ENCODE measurements around the gene PRDM9.
"Not testable (repeated sequence)": the region's sequence is repeated elsewhere in the genome, so short reads cannot be mapped to it uniquely, and the experiment has no call there.

The PRDM9 gene

DNA sequence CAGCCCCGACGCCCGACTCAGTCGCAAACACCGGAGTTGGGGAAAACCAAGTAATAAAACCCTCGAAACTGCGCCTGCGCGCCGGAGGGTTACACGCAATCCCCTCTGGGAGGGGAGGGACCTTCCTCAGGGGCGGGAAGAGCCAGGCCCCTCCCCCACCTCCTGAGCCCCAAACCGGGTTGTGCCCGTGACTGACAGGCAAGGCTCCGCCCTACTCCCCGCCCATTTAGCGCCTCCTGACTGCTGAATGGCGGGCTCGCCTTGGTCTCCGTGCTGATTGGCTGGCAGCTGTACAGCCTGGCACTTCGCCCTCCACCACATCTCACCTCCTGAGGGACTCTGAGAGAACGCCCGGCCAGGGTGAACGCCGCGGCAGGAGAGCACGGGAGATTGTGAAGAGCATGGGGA is at the start of gene PRDM9:
PRDM9 (plus strand) TSS at position 332 of the 408 bp plus-strand sequence. CDS start 1,425 bp downstream, outside the sequence.
- intact Hi-C loops (cut with DNase I): no loop called here

DNA sequence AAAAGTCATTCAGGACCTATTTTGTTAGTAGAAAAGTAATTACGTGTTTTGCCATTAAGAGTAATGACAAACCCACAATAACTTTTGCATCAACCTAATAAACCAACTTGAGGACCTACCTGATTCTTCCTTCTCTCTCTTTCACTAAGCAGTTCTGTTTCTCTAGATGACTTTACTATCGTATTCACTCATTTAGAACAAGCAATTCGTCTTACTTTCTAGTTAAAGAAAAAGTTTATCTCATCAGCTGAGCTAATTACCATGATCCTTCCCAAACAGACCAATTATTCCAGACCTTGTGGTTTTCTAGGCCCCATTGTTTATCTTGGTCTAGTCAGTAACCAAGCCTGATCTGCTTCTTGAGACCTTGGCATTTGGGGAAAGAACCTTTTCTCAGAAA is 49.6 kb upstream of the PRDM9 start:
- intact Hi-C loops (cut with DNase I): no loop called here
- DNase-seq: no peak

More for the DNA sequence above, at the start of gene PRDM9:
- DNase-seq: peak in 32 of 42 donors; percentile 3 to 63 (median 26)

DNA sequence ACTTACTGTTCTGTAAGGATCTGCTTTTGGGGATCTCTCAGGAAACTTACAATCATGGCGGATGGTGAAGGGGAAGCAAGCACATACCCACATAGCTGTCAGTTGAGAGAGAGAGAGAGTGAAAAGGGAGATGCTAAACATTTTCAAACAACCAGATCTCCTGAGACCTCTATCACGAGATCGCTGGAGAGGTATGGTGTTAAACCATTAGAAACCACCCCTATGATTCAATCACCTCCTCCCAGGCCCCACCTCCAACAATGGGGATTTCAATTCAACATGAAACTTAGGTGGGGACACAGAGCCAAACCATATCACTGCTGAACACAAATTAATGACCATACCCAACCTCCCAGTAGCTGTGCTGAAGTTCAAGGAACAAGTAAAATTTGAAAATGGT is 48.2 kb upstream of the PRDM9 start:
- intact Hi-C loops (cut with DNase I): no loop called here
- DNase-seq: no peak

DNA sequence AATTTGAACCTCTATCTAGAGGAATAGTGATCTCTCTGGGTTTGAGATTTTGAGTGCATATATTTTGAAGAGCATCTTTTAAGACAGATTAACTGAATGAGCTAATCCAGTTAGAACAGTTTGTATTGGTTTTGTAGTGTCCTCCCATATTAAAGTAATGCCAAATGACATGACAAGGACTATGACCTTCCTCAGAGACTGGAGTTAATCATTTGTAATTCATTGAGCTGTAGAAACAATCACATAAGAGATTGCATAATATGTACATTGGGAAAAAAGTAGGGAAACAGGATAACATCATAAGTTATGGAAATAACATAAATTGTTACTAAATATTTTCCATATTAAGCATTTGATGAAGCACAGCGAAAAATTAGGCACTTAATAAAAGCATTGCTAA is 45.8 kb upstream of the PRDM9 start:
- no peak for DNase-seq
- intact Hi-C loops (cut with DNase I): no loop called here

DNA sequence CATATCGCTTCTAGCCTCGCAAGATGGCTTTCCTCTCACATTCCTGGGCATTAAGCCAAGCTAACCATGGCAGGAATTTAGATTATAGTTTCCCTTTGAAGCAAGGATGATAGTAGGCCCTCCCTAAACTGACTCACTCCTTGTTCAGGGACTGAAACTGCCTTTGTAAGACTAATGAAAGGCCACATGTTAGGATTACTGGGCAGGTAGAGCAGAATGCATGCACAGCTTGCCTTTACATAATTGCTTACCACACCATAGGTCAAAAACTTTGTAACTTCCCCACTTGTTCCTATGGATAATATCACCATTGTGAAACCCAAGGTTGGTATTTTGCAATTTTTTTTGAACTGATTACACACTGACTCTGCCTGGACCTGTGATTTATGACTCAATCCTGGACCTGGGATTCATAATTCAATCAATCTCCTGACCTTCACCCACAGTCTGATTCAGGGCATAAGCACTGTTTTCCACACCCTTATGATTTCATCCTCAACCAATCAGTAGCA is 41.0 kb upstream of the PRDM9 start:
- intact Hi-C loops (cut with DNase I): no loop called here
- no peak for DNase-seq

DNA sequence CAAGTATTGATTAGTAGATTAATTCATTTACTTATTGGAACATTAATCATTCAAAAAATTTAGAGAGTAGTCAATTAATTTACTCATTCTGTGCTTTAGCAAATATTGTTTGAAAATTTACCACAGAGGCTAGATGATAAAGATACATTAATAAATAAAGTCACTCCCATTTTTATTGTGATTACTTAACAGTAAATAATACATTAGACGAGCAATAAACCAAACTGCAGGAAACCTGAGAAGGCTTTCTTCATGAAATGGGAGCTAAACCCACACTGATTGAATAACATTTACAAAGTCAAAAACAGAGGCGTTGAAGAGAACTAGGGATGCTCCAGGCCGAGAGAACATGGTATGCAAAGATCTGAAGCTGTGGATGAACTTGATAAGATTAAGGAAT is 38.8 kb upstream of the PRDM9 start:
- intact Hi-C loops (cut with DNase I): no loop called here
- no peak for DNase-seq

DNA sequence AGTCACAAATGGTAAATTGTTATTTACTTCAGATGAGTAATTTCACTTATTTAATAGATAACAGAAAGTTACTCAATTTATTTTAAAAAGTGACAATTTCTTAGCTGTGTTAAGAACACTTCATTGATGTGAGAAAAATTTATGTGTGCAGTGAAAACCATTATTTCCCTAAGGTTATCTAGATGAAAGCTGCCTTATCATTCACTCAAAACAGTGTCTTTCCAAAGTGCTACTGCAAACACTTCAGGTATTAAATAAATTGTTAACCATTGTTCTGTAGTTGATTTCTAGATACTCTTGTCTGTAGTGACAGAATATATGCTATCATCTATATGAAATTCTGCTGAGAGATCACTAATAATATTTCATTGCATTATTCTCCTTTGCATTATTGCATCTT is 33.5 kb upstream of the PRDM9 start:
- DNase-seq: no peak
- intact Hi-C loops (cut with DNase I): no loop called here

DNA sequence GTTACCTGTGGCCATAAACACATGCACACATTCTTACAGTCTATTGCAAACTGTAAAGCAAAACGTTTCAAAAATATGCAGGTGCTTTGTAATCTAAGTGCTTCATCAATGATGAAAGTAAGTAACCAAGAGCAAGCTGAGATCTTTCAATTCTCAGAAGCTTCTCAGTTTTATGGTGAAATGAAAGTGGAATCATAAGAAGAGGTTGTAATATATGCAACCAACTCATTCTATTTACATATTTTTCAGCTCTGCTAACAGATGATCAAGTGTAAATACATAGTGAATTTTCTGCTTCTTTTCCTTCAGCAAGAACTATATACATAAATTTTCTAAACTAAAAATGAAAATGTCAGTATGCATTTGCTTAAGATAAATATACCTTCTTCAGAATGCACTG is 33.1 kb upstream of the PRDM9 start:
- DNase-seq: no peak
- intact Hi-C loops (cut with DNase I): no loop called here

DNA sequence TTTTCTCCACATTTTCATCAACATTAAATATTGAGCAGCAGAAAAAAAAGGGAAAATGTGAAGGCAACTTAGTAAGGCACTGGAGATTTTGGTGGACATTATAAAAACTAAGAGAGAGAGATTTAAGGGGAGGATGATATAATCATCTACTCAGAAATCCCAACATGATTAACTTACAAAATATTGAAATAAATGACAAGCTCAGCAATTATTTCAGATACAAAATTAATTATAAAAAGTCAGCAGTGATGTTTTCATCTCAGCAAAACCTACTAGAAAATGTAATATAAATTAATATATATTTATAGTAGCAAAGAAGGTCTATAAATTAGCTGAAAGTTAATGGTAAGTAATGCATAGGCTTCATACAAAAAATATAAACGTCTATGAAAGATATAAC is 30.8 kb upstream of the PRDM9 start:
- no peak for DNase-seq
- intact Hi-C loops (cut with DNase I): no loop called here

DNA sequence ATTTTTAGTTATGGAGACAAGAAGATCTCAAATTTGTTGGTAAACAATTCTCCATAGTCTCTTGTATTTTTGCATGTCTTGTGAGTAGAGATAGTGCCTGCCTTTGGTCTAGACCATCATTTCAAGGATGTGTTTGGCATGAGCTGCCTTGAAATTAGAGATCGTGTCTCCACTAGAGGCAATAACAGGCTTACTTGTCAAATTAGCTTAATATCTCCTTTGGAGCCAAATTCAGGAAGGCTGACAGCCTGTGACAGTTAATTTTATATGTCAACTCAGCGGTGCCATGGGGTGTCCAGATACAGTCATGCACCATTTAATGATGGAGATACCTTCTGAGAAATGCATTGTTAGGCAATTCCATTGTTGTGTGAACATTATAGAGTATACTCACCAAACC is 24.8 kb upstream of the PRDM9 start:
- no peak for DNase-seq

DNA sequence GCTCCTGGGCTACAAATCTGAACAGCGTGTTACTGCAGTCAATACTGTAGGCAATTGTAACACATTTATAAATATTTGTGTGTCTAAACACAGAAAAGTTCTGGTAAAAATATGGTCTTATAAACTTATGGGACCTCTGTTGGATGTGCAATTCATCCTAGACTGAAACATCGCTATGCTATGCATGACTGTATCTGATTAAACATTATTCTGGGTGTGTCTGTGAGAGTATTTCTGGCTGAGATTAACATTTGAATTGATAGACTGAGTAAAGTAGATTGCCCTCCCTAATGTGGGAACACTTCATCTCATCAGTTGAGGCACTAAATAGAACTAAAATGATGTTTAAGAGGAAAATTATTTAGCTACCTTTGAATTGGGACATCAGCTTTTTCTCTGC is 24.3 kb upstream of the PRDM9 start:
- DNase-seq: no peak
- intact Hi-C loops (cut with DNase I): no loop called here

More for the DNA sequence above, 24.8 kb upstream of the PRDM9 start:
- intact Hi-C loops (cut with DNase I): no loop called here

DNA sequence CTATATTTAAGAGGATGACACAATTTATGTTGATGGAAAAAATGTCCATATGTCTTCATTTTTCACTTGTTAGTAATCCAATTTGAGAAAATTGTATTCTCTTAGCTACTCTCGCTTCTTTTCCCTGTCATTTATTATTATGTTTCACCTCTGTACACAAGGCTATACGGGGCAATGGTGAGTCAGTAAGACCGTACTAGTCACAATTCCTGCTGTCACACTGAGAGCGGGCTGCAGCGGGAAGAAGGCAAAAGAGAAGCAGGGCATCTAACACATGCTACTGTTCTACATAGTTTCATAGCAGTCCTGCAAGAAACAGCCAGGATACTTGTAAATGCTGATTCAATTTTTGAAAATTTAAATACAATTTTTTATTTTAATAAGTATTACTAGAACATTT is 23.3 kb upstream of the PRDM9 start:
- intact Hi-C loops (cut with DNase I): no loop called here
- no peak for DNase-seq

DNA sequence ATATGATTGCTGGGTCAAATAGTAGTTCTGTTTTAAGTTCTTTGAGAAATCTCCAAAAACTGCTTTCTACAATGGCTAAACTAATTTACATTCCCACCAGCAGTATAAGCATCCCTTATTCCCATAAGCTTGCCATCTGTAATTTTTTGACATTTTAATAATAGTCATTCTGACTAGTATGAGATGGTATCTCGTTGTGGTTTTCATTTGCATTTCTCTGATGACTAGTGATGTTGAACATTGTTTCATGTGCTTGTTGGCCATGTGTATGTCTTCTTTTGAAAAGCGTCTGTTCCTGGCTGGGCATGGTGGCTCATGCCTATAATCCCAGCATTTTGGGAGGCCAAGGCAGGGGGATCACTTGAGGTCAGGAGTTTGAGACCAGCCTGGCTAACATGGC is 21.2 kb upstream of the PRDM9 start:
- intact Hi-C loops (cut with DNase I); DNase-seq: not testable (repeated sequence)

DNA sequence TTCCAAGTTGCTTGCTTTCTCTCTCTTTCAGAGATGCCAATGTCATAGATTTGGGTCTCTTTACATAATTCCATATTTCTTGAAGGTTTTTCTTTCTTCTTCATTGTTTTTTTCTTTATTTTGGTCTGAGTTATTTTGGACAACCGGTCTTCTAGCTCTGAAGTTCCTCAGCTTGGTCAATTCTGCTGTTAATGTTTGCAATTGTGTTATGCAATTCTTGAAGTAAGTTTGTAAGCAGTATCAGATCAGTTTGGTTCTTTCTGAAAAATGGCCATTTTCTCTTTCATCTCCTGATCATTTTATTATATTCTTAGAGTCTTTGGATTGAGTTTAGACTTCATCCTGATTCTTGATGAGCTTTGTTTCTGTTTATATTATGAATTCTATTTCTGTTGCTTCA is 16.4 kb upstream of the PRDM9 start:
- intact Hi-C loops (cut with DNase I): no loop called here
- DNase-seq: no peak

DNA sequence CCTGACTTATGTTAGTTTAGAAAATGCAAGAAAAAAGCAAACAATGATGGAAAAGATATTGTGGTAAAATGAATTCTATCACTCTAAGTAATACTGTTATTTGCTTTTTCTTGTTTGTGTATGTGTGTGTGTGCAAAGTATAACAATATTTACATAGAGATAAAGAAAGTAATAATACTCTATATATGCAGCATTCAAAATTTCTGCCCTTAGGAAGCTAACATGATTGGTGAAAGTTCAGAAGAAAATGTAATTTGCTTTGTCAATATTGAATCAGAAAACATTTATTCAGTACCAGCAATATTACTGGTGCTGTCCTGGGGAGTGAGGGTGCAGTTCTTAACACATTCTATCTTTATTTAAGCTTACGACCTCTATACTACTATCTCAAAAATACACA is 12.9 kb upstream of the PRDM9 start:
- DNase-seq: no peak
- intact Hi-C loops (cut with DNase I): no loop called here

DNA sequence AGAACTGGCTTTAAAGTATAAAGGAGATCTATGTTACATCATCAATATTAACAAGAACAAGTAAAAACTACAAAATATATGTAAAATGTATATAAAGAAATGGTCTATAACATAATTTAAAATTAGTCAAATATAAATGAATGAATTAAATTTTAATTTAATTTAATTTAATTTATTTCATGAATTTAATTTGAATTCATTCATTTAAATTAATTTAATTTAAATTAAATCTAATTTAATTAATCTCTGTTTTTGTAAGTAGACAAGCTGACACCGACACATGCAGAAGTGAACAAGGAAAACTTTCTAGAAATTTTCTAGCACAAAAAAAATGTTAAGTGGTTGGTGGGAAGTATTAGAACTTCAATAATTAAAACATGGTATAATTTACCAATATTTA is 10.8 kb upstream of the PRDM9 start:
- intact Hi-C loops (cut with DNase I): no loop called here
- no peak for DNase-seq

DNA sequence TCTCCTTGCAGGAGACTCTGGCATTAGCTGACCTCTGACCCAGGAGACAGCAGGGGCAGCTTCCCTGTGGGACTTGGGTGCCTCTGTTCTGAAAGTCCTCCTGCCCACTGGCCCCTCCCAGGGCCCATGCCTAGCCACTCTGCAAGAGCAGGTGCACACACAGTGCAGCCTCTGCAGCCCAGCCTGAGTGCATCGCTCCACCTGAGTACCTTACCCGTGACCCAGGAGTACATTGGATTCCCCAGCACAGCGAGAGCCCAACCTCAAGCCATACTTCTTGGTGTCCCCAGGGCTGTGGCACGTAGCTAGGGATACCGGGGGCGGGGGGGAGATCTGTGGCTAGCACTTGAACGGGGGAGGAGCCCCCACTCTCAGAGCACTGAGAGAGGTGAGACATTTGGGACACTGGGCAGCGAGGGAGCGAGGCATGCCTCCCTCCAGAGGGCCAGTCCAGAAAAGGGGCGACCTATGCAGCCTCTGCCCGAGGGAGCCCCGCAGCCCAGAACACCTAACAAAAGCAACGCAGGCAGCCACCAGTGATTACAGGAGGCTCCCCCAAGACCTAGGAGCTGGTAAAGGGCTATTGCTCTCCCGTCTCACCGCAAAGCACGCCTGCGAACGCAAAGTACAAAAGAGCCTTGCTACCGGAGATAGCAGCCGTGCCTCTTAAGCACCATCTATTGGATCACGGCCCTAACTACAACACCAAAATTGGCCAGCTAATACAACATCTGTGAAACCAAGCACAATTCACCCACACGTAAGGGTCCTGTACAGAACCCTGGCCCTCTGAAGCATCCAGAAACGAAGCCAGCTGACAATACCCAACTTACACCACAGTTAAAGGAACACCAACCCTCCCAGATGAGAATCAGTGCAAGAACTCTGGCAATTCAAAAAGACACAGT is 826 bp upstream of the PRDM9 start:
- intact Hi-C loops (cut with DNase I): no loop called here
- DNase-seq: peak in 11 of 42 donors; percentile 3 to 46 (median 12)

DNA sequence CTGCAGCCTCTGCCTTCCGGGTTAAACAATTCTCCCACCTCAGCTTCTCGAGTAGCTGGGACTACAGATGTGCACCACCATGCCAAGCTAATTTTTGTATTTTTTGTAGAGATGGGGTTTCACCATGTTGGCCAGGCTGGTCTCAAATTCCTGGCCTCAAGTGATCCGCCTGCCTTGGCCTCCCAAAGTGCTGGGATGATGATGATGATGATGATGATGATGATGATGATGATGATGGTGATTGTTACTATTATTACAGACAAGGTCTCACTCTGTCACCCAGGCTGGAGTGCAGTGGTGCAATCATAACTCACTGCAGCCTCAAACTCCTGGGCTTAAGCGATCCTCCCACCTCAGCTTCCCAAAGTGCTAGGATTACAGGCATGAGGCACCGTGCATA is 3.0 kb downstream of the PRDM9 start:
- intact Hi-C loops (cut with DNase I); DNase-seq: not testable (repeated sequence)

DNA sequence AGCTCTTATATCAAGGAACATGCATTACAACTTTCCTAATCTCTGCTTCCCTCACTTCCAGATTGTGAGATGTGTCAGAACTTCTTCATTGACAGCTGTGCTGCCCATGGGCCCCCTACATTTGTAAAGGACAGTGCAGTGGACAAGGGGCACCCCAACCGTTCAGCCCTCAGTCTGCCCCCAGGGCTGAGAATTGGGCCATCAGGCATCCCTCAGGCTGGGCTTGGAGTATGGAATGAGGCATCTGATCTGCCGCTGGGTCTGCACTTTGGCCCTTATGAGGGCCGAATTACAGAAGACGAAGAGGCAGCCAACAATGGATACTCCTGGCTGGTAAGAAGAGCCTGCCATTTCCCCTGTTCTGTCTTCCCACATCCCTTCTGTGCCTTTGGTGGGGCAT is 15.1 kb downstream of the PRDM9 start:
- no peak for DNase-seq
- intact Hi-C loops (cut with DNase I): no loop called here

DNA sequence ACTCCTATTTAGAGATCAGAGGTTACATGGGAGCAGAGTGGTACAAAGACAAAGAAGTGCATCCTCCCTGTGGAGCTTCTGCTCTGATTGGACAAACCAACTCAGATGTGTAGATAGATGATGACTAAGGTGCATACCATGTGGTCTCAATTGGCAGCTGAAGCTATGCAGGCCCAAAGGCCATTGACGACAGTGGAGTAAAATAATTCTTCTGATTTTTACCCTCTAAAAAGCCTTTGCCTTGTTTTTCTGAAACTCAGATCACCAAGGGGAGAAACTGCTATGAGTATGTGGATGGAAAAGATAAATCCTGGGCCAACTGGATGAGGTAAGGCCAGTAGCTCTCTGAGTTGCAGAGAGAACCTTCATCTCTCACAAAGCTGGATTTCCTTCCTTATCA is 15.6 kb downstream of the PRDM9 start:
- intact Hi-C loops (cut with DNase I): no loop called here
- no peak for DNase-seq

DNA sequence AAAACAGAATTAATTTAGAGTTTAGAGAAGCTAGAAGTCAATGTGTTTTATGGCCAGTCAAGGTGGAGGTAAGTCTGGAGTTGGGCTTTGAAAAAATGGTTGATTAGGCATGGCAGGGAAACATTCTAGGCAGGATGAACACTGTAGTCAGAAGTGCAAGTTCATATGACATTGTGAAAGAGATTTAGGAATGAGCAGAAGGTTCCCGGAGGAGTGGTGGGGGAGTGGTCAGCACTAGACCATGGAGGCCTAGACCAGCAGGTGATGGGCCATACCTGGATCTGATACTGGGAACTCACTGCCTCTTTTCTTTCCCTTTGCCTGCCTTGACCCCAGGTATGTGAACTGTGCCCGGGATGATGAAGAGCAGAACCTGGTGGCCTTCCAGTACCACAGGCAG is 16.6 kb downstream of the PRDM9 start:
- intact Hi-C loops (cut with DNase I): no loop called here
- DNase-seq: no peak
